ENCODE data around the gene ARL8B. TPM values are rescaled to one million over a fixed set of nuclear protein-coding genes. Genes with fewer than 3 reads are reported as not detected.

The ARL8B gene
- total RNA-seq, 1 experiment from 2014 or later: 29.0 TPM

- no peak overlapping the region for H2BK12ac ChIP-seq (ENCODE audit: insufficient read length, low read depth, low read length)
- H3K79me2 ChIP-seq (ENCODE audit: insufficient read depth, low read length): 0 out of 2 replicates have a peak, but pooled peaks cover 3% of the 10 kb centered on the region
- no peak overlapping the region for H3T11ph ChIP-seq (ENCODE audit: low read length)
- H3K23ac ChIP-seq (ENCODE audit: insufficient read length, low read depth, low read length): no peak overlapping the region
- H2AK5ac ChIP-seq (ENCODE audit: insufficient read length, low read length): no peak overlapping the region
- H4K5ac ChIP-seq (ENCODE audit: insufficient read length, low read depth, low read length): no peak overlapping the region
- H4K91ac ChIP-seq (ENCODE audit: insufficient read length, low read depth, low read length): no peak overlapping the region
- Mint-ChIP-seq H3K36me3 (ENCODE audit: insufficient read depth in 1 of 3, low read depth in 3 of 3) (peaks cover 56 to 70% (median 66%) of the 10 kb centered on the region in 3 experiments), H3K4me1 (peaks cover 42 to 55% of the 10 kb centered on the region in 2 experiments), H3K27ac (peak overlapping the region in 2 of 3 experiments; percentile 91 to 98; a peak in 5 of 7 replicates), H3K9me3 (peaks cover 0 to 2% of the 10 kb centered on the region in 2 experiments; a peak in 2 of 5 replicates), H3K27me3 (ENCODE audit: low read depth) (no peaks in the 10 kb centered on the region), H3K4me3 (peak overlapping the region in 1 of 2 experiments; percentile 46; a peak in 3 of 5 replicates)
- no peak overlapping the region for H2BK120ac ChIP-seq (ENCODE audit: low read depth, low read length, poor library complexity, severe bottlenecking)
- H3K56ac ChIP-seq (ENCODE audit: insufficient read length, low read depth, low read length): no peak overlapping the region
- H3K4ac ChIP-seq (ENCODE audit: low read depth, low read length): no peak overlapping the region
- H3K4me2 ChIP-seq (ENCODE audit: insufficient read depth, insufficient read length, low read length): no peak overlapping the region
- no peak overlapping the region for H3K27ac ChIP-seq (ENCODE audit: insufficient read length, low read depth, low read length)
- no peak for DNase-seq
- H2AFZ ChIP-seq (ENCODE audit: low read length): no peak overlapping the region
- no peaks in the 10 kb centered on the region for H4K20me1 ChIP-seq (ENCODE audit: control insufficient read depth, insufficient read depth, insufficient read length)
- no peak for TF ChIP-seq CTCF (conservative IDR thresholded peaks at IDR 0.05)
- no peaks in the 10 kb centered on the region for H3K79me1 ChIP-seq (ENCODE audit: insufficient read depth, low read depth, low read length, poor library complexity, severe bottlenecking)
- no peak overlapping the region for H3K14ac ChIP-seq (ENCODE audit: insufficient read depth, low read length)
- H3K27me3 ChIP-seq (ENCODE audit: insufficient read depth, low read length): no peaks in the 10 kb centered on the region
- no CpG with 5 or more reads among the region's 9 CpGs for WGBS (ENCODE audit: extremely low coverage, insufficient read length, low lambda C conversion rate)
- no peak overlapping the region for H4K8ac ChIP-seq (replicated peaks; ENCODE audit: insufficient read length, low read depth, low read length)
- H3K9ac ChIP-seq (ENCODE audit: extremely low read depth, insufficient read length, low read length): no peak overlapping the region
- H3K4me1 ChIP-seq (ENCODE audit: insufficient read depth, low read length): peaks cover 9% of the 10 kb centered on the region; the same call in 1 of the 2 replicates
- no peaks in the 10 kb centered on the region for H3K23me2 ChIP-seq (ENCODE audit: insufficient read length, low read depth, low read length, poor library complexity, severe bottlenecking)
- no peak overlapping the region for H3K18ac ChIP-seq (ENCODE audit: insufficient read length, low read depth, low read length)
- H2BK5ac ChIP-seq (ENCODE audit: insufficient read length, low read length): no peak overlapping the region
- no peaks in the 10 kb centered on the region for H3K9me3 ChIP-seq (ENCODE audit: control insufficient read depth, low read depth, low read length)
- H2BK20ac ChIP-seq (ENCODE audit: low read depth, low read length, poor library complexity, severe bottlenecking): no peak overlapping the region
- no peak overlapping the region for H2BK15ac ChIP-seq (ENCODE audit: low read depth, low read length)
Observed at GRCh38 chr3:5214352-5214751, 92.3 kb downstream of the ARL8B start.
